Activated naive CD4-positive, alpha-beta T cell treated with Interleukin-2 at 50 U/mL for 16 hours (primary cell): Measurements from ENCODE around the gene TTYH3.
"Not testable (repeated sequence)": the region's sequence is repeated elsewhere in the genome, so short reads cannot be mapped to it uniquely, and the experiment has no call there.

Source experiments
- DNase-seq: peaks from one replicate; pipeline ENCODE4 v3.0.0-alpha.2; 2020

The TTYH3 gene, protein sequence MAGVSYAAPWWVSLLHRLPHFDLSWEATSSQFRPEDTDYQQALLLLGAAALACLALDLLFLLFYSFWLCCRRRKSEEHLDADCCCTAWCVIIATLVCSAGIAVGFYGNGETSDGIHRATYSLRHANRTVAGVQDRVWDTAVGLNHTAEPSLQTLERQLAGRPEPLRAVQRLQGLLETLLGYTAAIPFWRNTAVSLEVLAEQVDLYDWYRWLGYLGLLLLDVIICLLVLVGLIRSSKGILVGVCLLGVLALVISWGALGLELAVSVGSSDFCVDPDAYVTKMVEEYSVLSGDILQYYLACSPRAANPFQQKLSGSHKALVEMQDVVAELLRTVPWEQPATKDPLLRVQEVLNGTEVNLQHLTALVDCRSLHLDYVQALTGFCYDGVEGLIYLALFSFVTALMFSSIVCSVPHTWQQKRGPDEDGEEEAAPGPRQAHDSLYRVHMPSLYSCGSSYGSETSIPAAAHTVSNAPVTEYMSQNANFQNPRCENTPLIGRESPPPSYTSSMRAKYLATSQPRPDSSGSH

DNA sequence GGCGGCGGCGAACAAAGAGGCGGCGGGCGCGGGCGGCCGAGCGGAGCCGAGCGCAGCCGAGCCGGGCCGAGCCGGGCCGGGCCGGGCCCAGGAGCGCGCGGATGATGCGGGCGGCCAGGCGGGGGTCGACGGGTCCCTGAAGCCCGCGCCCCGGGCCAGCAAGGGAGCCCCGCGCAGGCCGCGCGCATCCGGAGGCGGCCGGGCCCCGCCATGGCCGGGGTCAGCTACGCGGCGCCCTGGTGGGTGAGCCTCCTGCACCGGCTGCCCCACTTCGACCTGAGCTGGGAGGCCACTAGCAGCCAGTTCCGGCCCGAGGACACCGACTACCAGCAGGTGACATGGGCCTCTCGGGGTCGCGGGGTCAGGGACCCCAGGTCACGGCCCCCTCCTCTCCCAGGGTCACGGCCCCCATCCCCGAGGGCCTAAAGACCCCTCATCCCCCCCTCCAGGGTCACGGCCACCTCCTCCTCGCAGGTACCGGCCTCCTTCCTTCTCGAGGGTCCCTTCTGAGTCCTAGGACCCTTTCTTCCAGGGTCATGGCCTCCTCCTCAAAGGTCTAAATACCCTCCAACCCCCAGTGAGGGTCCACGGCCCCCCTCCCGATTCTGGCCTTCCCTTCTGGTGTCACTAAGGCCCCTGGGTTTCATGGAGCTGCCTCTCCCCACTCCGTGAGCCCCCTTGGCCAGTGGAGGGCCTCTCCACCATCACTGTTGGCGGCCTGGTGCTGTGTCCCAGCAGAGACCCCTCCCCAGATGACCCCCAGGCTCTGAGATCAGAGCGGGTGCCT is at the start of gene TTYH3:
Gene TTYH3 (plus strand): TSS at position 41 of the 787 bp plus-strand sequence. CDS start 170 bp downstream, at position 211.
- DNase-seq, result no peak

- DNase-seq, result no peak
These were observed 49.6 kb upstream of the TTYH3 start for GRCh38 chr7:2582006-2582735.

- DNase-seq, result no peak
These were observed 47.8 kb upstream of the TTYH3 start for GRCh38 chr7:2583798-2584580.

GRCh38 chr7:2585446-2585845 is 46.3 kb upstream of the TTYH3 start:
- no peak for DNase-seq

GRCh38 chr7:2586326-2587020 is 45.3 kb upstream of the TTYH3 start:
- no peak for DNase-seq

DNA sequence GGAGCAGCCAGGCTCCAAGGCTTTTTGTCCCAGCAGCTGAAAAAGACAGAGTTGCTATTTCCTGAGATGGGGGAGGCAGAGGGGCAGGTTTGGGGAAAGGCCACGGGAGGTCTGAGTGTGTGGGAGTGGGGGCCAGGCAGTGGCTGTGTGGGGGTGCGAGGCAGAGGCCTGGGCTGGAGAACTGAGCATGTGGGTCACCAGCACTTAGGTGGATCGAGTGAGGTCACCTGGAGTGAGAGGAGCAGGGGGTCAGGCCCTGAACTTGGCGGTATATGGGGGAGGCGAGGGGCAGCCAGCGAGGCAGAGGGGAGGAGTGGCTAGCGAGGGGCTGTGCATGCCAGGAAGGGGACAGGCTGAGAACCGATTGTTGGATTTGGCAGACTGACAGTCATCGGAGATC is 44.7 kb upstream of the TTYH3 start:
- DNase-seq, result no peak

GRCh38 chr7:2587778-2588177 is 44.0 kb upstream of the TTYH3 start:
- DNase-seq, result no peak

- DNase-seq, result no peak
These were observed 42.4 kb upstream of the TTYH3 start for GRCh38 chr7:2589341-2589740.

GRCh38 chr7:2589941-2590340 is 41.8 kb upstream of the TTYH3 start:
- not testable (repeated sequence) for DNase-seq

- DNase-seq, result no peak
These were observed 39.4 kb upstream of the TTYH3 start for GRCh38 chr7:2592375-2592865.

- no peak for DNase-seq
These were observed 38.6 kb upstream of the TTYH3 start for GRCh38 chr7:2593036-2593727.

DNA sequence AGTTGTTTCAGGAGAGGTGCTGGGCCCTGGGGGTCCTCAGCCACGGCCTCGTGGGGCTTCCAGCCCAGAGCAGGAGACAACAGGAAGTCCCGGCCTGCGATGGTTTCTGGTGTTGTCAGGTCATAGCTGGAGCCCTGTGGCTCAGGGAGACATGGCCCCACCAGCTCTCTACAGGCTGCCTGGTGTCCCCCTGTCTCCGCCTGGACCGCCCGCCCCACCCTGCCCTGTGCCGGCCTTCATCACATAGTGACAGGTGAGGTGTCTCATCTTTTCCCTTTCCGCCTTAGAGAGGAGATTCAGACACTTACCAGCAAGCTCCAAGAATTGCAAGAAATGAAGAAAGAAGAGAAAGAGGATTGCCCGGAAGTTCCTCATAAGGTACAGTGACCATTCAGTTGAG is 37.2 kb upstream of the TTYH3 start:
- DNase-seq, result no peak

DNA sequence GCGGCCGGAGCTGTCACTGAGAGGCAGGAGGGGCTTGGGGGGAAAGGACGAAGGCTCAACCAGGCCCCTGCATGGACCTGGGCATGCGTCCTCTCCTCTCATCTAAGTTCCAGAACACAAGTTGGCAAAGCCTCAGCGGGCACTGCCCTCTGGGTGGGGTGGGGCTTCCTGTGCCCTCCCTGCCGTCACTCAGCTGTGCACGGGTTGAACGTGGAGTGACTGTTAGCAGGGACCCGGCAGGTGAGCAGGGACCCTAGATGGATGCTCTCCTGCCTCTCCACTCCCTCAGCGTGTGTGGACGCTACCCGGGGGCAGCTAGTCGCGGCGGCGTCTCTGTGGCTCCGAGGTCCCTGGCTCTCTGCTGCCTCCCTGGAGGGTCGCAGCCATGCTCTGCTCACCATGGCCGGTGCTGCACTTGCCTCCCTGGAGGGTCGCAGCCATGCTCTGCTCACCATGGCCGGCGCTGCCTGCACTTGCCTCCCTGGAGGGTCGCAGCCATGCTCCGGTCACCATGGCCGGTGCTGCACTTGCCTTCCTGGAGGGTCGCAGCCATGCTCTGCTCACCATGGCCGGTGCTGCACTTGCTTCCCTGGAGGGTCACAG is 36.4 kb upstream of the TTYH3 start:
- no peak for DNase-seq

GRCh38 chr7:2596464-2597272 is 35.1 kb upstream of the TTYH3 start:
- DNase-seq, result no peak

- DNase-seq, result no peak
These were observed 34.5 kb upstream of the TTYH3 start for GRCh38 chr7:2597273-2597640.

- DNase-seq, result no peak
These were observed 33.5 kb upstream of the TTYH3 start for GRCh38 chr7:2598154-2598823.

GRCh38 chr7:2601065-2601464 is 30.7 kb upstream of the TTYH3 start:
- no peak for DNase-seq

- DNase-seq, result no peak
These were observed 29.9 kb upstream of the TTYH3 start for GRCh38 chr7:2601907-2602306.

DNA sequence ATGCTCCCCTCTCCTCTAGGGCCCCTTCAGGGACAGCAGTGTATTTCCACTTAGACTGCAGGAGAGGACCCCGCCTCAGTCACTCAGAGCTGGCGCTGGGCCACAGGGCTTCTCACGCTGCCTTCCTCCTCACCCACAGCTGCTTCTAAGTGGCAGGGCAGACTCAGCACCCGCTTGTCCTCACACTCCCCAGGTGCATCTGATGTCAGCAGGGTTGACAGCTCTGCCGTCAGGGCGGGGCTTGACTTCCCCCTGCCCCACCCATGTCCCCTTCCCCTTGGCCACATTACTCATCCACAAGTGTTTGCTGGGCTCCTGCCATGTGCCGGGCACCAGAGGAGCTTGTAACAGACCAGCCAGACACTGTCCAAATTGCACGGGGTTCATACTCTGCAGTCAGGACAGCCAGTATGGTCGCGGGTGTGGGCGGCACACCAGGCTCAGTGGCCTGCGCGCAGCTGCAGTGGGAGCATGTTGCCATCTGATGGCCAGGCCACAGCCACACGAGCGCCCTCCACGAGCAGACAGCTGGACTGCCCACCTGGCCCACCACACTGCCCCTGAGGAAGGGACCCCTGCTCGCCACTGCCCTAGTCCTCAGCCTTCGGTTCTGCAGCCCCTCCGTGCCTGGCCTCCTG is 29.3 kb upstream of the TTYH3 start:
- no peak for DNase-seq
